GM12878 (cell line): ENCODE measurements around the gene CYLC1. TPM values are rescaled to one million over a fixed set of nuclear protein-coding genes. Genes with fewer than 3 reads are reported as not detected.

ENCODE experiments used
- ATAC-seq: fragments of 200-7000 bp; cut with Tn5 transposase; 3 replicates; pipeline ENCODE4 v1.9.1; 2020; ENCODE audit warnings: mild to moderate bottlenecking, moderate library complexity
- BruUV-seq: library from RNA; stranded (reverse); fragments of 400-500 nt; replicated peaks from 2 replicates; lab custom pipeline; 2021; lab: Mats Ljungman, UMichigan
- CTCF ChIA-PET: fragments of 300-600 bp; sonication (Branson Sonifier 250); formaldehyde crosslinking; extraction: SDS; loops from one replicate; lab custom pipeline; 2021; ENCODE audit warnings: inconsistent platforms; lab: Yijun Ruan, JAX
- POLR2A ChIA-PET: fragments of 350-600 bp; formaldehyde crosslinking; extraction: SDS; loops from one replicate; lab custom pipeline; 2021; ENCODE audit warnings: inconsistent platforms; lab: Charles Lee
- RAD21 ChIA-PET: fragments of 300-600 bp; sonication (Branson Sonifier 250); formaldehyde crosslinking; loops from one replicate; lab custom pipeline; 2023; ENCODE audit warnings: antibody characterized with exemption; ENCODE audit not compliant: unreplicated experiment; lab: Charles Lee
- SMC1A ChIA-PET: fragments of 300-600 bp; sonication (Branson Sonifier 250); formaldehyde crosslinking; loops from one replicate; lab custom pipeline; 2023; ENCODE audit not compliant: unreplicated experiment, uncharacterized antibody; lab: Charles Lee
- DNase-seq: peaks from one replicate; pipeline ENCODE4 v3.0.0-alpha.2; 2011; ENCODE audit warnings: low read depth, low spot score
- FAIRE-seq: peaks from 3 replicates; lab custom pipeline; 2011; peaks lifted over from hg19 to GRCh38; lab: Jason Lieb, UNC
- H2AFZ ChIP-seq: 2 replicates; pipeline ENCODE4 v1.6.0; 2011; ENCODE audit warnings: low read depth, low read length, control low read depth; ENCODE audit not compliant: control insufficient read depth
- H3K27ac ChIP-seq: 2 replicates; pipeline ENCODE4 v1.5.1; 2011; ENCODE audit warnings: control low read depth; ENCODE audit not compliant: control insufficient read depth, insufficient read depth
- H3K27me3 ChIP-seq, 2 experiments: replicated peaks in 1 of 2; 2 replicates each; pipeline versions ENCODE4 v1.6.0 to v1.6.1; 2011; ENCODE audit warnings: low read length in 1 of 2; ENCODE audit not compliant: control insufficient read depth in 2 of 2, insufficient read depth in 2 of 2
- H3K36me3 ChIP-seq, 2 experiments: 2 replicates each; pipeline ENCODE4 v1.5.1; 2011; ENCODE audit warnings: low read length in 1 of 2; ENCODE audit not compliant: control insufficient read depth in 2 of 2, insufficient read depth in 2 of 2
- H3K4me1 ChIP-seq: 2 replicates; pipeline ENCODE4 v1.6.1; 2011; ENCODE audit warnings: mild to moderate bottlenecking, low read length, moderate library complexity, mixed read lengths; ENCODE audit not compliant: control insufficient read depth, insufficient read depth
- H3K4me2 ChIP-seq: 2 replicates; pipeline ENCODE4 v1.6.0; 2011; ENCODE audit warnings: control low read depth; ENCODE audit not compliant: control insufficient read depth, insufficient read depth
- H3K4me3 ChIP-seq: fragments of 200-600 bp; sonication (generic); 2 replicates; pipeline ENCODE4 v1.5.1; 2016
- H3K79me2 ChIP-seq: 2 replicates; pipeline ENCODE4 v1.6.0; 2011; ENCODE audit warnings: low read length; ENCODE audit not compliant: control insufficient read depth, insufficient read depth
- H3K9ac ChIP-seq: 2 replicates; pipeline ENCODE4 v1.8.0; 2011; ENCODE audit warnings: low read length, control low read depth, mixed read lengths; ENCODE audit not compliant: control insufficient read depth, insufficient read depth
- H3K9me3 ChIP-seq: replicated peaks from 3 replicates; pipeline ENCODE4 v1.5.1; 2011; ENCODE audit warnings: mild to moderate bottlenecking, low read length; ENCODE audit not compliant: control insufficient read depth, insufficient read depth
- H4K20me1 ChIP-seq: 2 replicates; pipeline ENCODE4 v1.6.0; 2011; ENCODE audit not compliant: control insufficient read depth, insufficient read depth
- CBFB ChIP-seq: IDR thresholded peaks from 2 replicates; pipeline ENCODE4 v1.6.1; 2016; ENCODE audit warnings: antibody characterized with exemption, low read depth
- FOS ChIP-seq: IDR thresholded peaks from 3 replicates; pipeline ENCODE4 v1.6.1; 2011; ENCODE audit warnings: borderline replicate concordance; ENCODE audit not compliant: insufficient read length; ENCODE audit errors: extremely low read depth
- GATAD2B ChIP-seq: fragments of 450-650 bp; conservative IDR thresholded peaks from 2 replicates; pipeline ENCODE4 v1.6.1; 2017; ENCODE audit warnings: low read depth, mild to moderate bottlenecking, moderate library complexity
- MYC ChIP-seq: IDR thresholded peaks from 2 replicates; pipeline ENCODE4 v1.6.1; 2011; ENCODE audit warnings: mild to moderate bottlenecking, low read length, moderate library complexity, inconsistent platforms; ENCODE audit not compliant: insufficient read depth, insufficient replicate concordance, insufficient read length, severe bottlenecking
- NFIC ChIP-seq: IDR thresholded peaks from 2 replicates; pipeline ENCODE4 v1.6.1; 2012; ENCODE audit warnings: low read depth, mild to moderate bottlenecking, inconsistent platforms, low read length, moderate library complexity
- NFXL1 ChIP-seq: fragments of 450-650 bp; IDR thresholded peaks from 2 replicates; pipeline ENCODE4 v1.6.1; 2017; ENCODE audit warnings: antibody characterized with exemption, mild to moderate bottlenecking, borderline replicate concordance
- POLR2AphosphoS2 ChIP-seq: IDR thresholded peaks from 2 replicates; pipeline ENCODE4 v1.6.1; 2011; ENCODE audit warnings: low read depth, mild to moderate bottlenecking, low read length, improper control_type of control experiment, moderate library complexity
- RAD21 ChIP-seq: IDR thresholded peaks from 2 replicates; pipeline ENCODE4 v1.6.1; 2011; ENCODE audit warnings: mild to moderate bottlenecking, low read depth, low read length, moderate library complexity; ENCODE audit not compliant: insufficient read depth
- SIN3A ChIP-seq: IDR thresholded peaks from 2 replicates; pipeline ENCODE4 v1.6.1; 2012; ENCODE audit warnings: low read depth, low read length, improper control_type of control experiment
- SPI1 ChIP-seq: IDR thresholded peaks from 2 replicates; pipeline ENCODE4 v1.6.1; 2011; ENCODE audit warnings: low read depth, mild to moderate bottlenecking, low read length, moderate library complexity, borderline replicate concordance; ENCODE audit not compliant: insufficient read depth
- SRF ChIP-seq, 2 experiments: IDR thresholded peaks; 2 replicates each; pipeline ENCODE4 v1.6.1; 2011; ENCODE audit warnings: low read depth in 2 of 2, low read length in 2 of 2, mild to moderate bottlenecking in 1 of 2, moderate library complexity in 1 of 2
- TARDBP ChIP-seq: IDR thresholded peaks from 2 replicates; pipeline ENCODE4 v1.6.1; 2016; ENCODE audit warnings: borderline replicate concordance
- YBX1 ChIP-seq: fragments of 450-650 bp; IDR thresholded peaks from 2 replicates; pipeline ENCODE4 v1.6.1; 2016; ENCODE audit warnings: antibody characterized with exemption
- ZNF24 ChIP-seq: fragments of 450-650 bp; IDR thresholded peaks from 2 replicates; pipeline ENCODE4 v1.6.1; 2017; ENCODE audit warnings: antibody characterized with exemption, mild to moderate bottlenecking
- WGBS: methylation state at CpG from one replicate; pipeline ENCODE4 v1.1.6; 2016; ENCODE audit warnings: low lambda C conversion rate; ENCODE audit not compliant: insufficient replicate concordance, insufficient coverage; ENCODE audit errors: missing lambda C conversion rate; 5-methylcytosine and 5-hydroxymethylcytosine counted together
- in situ Hi-C: fragments of 300-500 bp; cut with MboI; formaldehyde crosslinking; loops from 9 replicates; pipeline ENCODE4 v1.14.3; 2018; ENCODE audit warnings: mixed read lengths
- intact Hi-C: fragments of 100-400 bp; cut with micrococcal nuclease; formaldehyde crosslinking; loops from one replicate; pipeline ENCODE4 v1.14.2; 2022; ENCODE audit not compliant: unreplicated experiment
- polyA plus RNA-seq, 11 experiments: library from polyadenylated mRNA; depleted of rRNA in 4 of 11; unstranded in 6 of 11; stranded (reverse) in 5 of 11; fragments of >200 nt; fragmentation: Nextera tagmentation in 4 of 11; fragmentation: Illumina TruSeq in 1 of 11; extraction: Ambion mirVana in 4 of 11; extraction: Trizol in 1 of 11; gene quantifications; 1 replicate in 1 of 11; 2 replicates in 10 of 11; pipeline versions ENCODE4 v1.2.1 to v1.2.3, GENCODE V29; 2011 to 2016; ENCODE audit warnings: inconsistent platforms in 2 of 11, missing spikeins in 2 of 11, low read depth in 1 of 11
- total RNA-seq, 4 experiments: library from RNA; depleted of rRNA in 3 of 4; stranded (reverse); fragments of >200 nt in 3 of 4; fragmentation: Illumina TruSeq in 1 of 4; extraction: Trizol in 1 of 4; gene quantifications; 2 replicates each; pipeline versions ENCODE4 v1.2.1 to v1.2.3, GENCODE V29; 2013 to 2021
- TF ChIP-seq, protein P1 (sequence below), 3 experiments: IDR thresholded peaks in 2 of 3; conservative IDR thresholded peaks in 1 of 3; 2 replicates each; pipeline ENCODE4 v1.5.1; 2011; ENCODE audit warnings: low read depth in 3 of 3, low read length in 3 of 3, mild to moderate bottlenecking in 3 of 3, control low read depth in 2 of 3, moderate library complexity in 2 of 3, inconsistent platforms in 1 of 3, mixed read lengths in 1 of 3; ENCODE audit not compliant: control insufficient read depth in 2 of 3, insufficient read depth in 1 of 3; ENCODE audit errors: extremely low read depth in 1 of 3
- TF ChIP-seq, protein P2 (sequence below): fragments of 450-650 bp; IDR thresholded peaks from 2 replicates; pipeline ENCODE4 v1.6.1; 2016; ENCODE audit warnings: mild to moderate bottlenecking

Gene CYLC1
- total and polyA plus RNA-seq, 10 of the 15 experiments (the other 5 are each of a cell fraction or from before 2014, with no cell fraction given) = not detected

DNA sequence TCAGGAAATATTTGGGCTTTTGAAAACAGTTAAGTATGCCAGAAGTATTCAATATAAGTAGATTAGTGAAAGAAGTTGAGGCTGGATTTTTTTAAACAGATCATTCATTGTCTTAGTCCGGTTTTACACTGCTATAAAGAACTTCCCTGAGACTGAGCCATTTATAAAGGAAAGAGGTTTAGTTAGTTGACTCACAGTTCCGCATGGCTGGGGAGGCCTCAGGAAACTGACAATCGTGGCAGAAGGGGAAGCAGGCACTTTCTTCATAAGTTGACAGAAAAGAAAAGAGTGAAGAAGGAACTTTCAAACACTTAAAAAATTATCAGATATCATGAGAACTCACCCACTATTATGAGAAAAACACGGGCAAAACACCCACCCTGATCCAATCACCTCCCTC, 31.1 kb upstream of the CYLC1 start:
- Histone ChIP-seq H3K27me3 (no peaks in the 10 kb centered on the region), H3K79me2 (no peaks in the 10 kb centered on the region), H3K4me2 (no peak overlapping the region), H2AFZ (no peak overlapping the region), H3K9ac (no peak overlapping the region)
- RAD21 ChIA-PET = no interaction called here
- intact Hi-C loops = no loop called here
- ATAC-seq (no peak), FAIRE-seq (no peak)
- TF ChIP-seq MYC (no peak), ZNF24 (no peak), CBFB (no peak), TARDBP (no peak), SIN3A (no peak), NFXL1 (no peak), FOS (no peak), NFIC (no peak), POLR2AphosphoS2 (no peak)
- TF ChIP-seq, all 136 proteins: peak for 0
- SMC1A ChIA-PET = no interaction called here
- DNase-seq = no peak
- in situ Hi-C loops = no loop called here
- no peaks in the 10 kb centered on the region for H3K9me3 ChIP-seq
- H4K20me1 ChIP-seq = no peaks in the 10 kb centered on the region
- POLR2A ChIA-PET = no interaction called here
- WGBS = 0% methylated on average over 4 of the region's 4 CpGs
- no peaks in the 10 kb centered on the region for H3K4me1 ChIP-seq
- H3K27ac ChIP-seq = no peak overlapping the region
- BruUV-seq = no TSS peak
- H3K36me3 ChIP-seq = no peaks in the 10 kb centered on the region
- H3K4me3 ChIP-seq = no peak overlapping the region
- CTCF ChIA-PET = no interaction called here

DNA sequence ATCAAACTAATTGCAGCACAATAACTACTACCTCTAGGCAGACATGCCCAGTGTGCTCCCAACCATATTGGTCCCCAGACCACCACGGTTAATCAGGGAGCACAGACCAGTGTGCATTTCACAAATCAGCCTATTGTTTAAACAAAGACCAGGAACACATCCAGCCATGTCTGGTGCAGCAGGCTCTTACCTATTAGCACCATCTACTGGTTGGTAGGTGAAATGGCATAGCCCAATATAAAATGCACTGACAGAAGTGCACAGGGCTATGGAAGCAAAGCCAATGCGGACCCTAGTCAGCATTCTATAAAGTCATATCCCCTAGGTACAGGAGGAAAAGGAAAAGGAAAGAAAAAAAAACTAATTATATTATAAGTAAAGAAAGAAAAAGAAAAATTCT, 15.5 kb upstream of the CYLC1 start:
- no peaks in the 10 kb centered on the region for H3K27me3 ChIP-seq
- no peak overlapping the region for H3K4me3 ChIP-seq
- DNase-seq = no peak
- no peak overlapping the region for H3K4me2 ChIP-seq
- no TSS peak for BruUV-seq
- ChIA-PET RAD21 (interaction anchor here (1.1 kb wide), 1 partner anchor 1887 kb away, joined by 5 read pairs; no protein-coding TSS in a partner anchor), SMC1A (interaction anchor here (1.0 kb wide), 1 partner anchor 9 kb away, joined by 4 read pairs; no protein-coding TSS in a partner anchor), CTCF (interaction anchor here (0.7 to 1.9 kb wide), 11 partner anchors 9 to 1627 kb away, joined by 3 to 7 read pairs (median 3); no protein-coding TSS in a partner anchor), POLR2A (no interaction called here)
- no peak overlapping the region for H2AFZ ChIP-seq
- in situ Hi-C loops (no loop called here), intact Hi-C loops (loop anchor here (5.0 kb wide), 1 partner anchor 378 kb away; no protein-coding TSS in a partner anchor)
- no peaks in the 10 kb centered on the region for H4K20me1 ChIP-seq
- peak; percentile 95 for ATAC-seq
- peak; percentile 31 for FAIRE-seq
- no peak overlapping the region for H3K27ac ChIP-seq
- H3K9me3 ChIP-seq = no peaks in the 10 kb centered on the region
- 0% methylated on average over 2 of the region's 2 CpGs for WGBS
- no peaks in the 10 kb centered on the region for H3K36me3 ChIP-seq
- no peak overlapping the region for H3K9ac ChIP-seq
- H3K79me2 ChIP-seq = no peaks in the 10 kb centered on the region
- H3K4me1 ChIP-seq = no peaks in the 10 kb centered on the region
- TF ChIP-seq SPI1 (no peak), GATAD2B (no peak), YBX1 (no peak), SRF (IDR thresholded peaks at IDR 0.05; ENCODE audit: low read depth in 2 of 2, low read length in 2 of 2) (no peak), RAD21 (peak; percentile 74)
- TF ChIP-seq, protein P1, sequence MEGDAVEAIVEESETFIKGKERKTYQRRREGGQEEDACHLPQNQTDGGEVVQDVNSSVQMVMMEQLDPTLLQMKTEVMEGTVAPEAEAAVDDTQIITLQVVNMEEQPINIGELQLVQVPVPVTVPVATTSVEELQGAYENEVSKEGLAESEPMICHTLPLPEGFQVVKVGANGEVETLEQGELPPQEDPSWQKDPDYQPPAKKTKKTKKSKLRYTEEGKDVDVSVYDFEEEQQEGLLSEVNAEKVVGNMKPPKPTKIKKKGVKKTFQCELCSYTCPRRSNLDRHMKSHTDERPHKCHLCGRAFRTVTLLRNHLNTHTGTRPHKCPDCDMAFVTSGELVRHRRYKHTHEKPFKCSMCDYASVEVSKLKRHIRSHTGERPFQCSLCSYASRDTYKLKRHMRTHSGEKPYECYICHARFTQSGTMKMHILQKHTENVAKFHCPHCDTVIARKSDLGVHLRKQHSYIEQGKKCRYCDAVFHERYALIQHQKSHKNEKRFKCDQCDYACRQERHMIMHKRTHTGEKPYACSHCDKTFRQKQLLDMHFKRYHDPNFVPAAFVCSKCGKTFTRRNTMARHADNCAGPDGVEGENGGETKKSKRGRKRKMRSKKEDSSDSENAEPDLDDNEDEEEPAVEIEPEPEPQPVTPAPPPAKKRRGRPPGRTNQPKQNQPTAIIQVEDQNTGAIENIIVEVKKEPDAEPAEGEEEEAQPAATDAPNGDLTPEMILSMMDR (IDR thresholded peaks at IDR 0.05 in 2 of 3, conservative IDR thresholded peaks at IDR 0.05 in 1 of 3; ENCODE audit: control insufficient read depth in 2 of 3, extremely low read depth in 1 of 3, insufficient read depth in 1 of 3, low read depth in 3 of 3, low read length in 3 of 3) = peak; percentile 75 to 84 (median 76)
- TF ChIP-seq, protein P2, sequence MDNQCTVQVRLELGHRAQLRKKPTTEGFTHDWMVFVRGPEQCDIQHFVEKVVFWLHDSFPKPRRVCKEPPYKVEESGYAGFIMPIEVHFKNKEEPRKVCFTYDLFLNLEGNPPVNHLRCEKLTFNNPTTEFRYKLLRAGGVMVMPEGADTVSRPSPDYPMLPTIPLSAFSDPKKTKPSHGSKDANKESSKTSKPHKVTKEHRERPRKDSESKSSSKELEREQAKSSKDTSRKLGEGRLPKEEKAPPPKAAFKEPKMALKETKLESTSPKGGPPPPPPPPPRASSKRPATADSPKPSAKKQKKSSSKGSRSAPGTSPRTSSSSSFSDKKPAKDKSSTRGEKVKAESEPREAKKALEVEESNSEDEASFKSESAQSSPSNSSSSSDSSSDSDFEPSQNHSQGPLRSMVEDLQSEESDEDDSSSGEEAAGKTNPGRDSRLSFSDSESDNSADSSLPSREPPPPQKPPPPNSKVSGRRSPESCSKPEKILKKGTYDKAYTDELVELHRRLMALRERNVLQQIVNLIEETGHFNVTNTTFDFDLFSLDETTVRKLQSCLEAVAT = no peak
